NOMO-1 treated with DMSO at 0.1 percent for 48 hours (cell line): ENCODE data around the gene ITGBL1.

Experiments
- DNase-seq: peaks from one replicate; lab custom pipeline; 2025; ENCODE audit not compliant: unreplicated experiment; lab: John Stamatoyannopoulos, UW

The ITGBL1 gene

GRCh38 chr13:101450749-101451130 lies 1.7 kb upstream of the ITGBL1 start:
- DNase-seq: no peak

DNA sequence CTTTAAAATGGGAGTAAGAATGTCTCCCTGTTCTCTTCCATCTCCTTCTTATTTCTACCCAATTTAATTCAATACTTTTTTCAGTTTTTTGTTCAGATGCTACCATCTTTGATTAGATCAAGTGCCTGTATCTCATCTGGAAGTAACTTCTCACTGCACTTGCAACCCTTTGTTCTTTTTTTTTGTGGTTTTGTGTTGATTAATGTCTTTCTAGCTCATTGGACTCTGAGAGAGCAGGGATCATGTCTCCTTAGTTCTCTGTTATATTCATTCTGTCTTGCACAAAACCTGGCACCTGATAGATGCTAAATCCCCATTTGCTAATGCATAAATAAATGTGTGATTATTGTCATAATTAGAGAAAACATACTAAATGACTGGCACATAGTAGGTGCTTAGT lies 834 bp upstream of the ITGBL1 start:
- DNase-seq: no peak

GRCh38 chr13:101453784-101454201 lies 1.3 kb downstream of the ITGBL1 start:
- no peak for DNase-seq

- no peak for DNase-seq
Observed at GRCh38 chr13:101454767-101455166, 2.3 kb downstream of the ITGBL1 start.

GRCh38 chr13:101455863-101456262 lies 3.4 kb downstream of the ITGBL1 start:
- no peak for DNase-seq

DNA sequence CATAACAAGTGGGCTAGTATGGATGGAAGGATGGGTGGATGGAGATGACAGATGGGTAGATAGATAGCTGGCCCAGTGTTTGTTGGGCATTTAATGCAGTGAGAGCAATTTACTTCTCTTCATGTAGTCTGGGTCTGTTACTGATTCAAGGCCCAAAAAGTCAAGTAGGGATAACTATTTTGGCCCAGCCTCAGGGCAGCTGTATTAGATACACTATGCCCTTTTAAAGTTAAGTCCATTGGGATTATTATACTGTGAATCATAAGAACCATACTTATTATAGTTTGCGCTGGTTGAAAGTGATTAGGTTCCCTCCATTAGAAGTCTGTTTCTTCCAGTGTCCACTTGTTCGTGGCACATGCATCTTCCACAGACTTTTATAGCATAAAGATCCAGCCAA lies 4.7 kb downstream of the ITGBL1 start:
- no peak for DNase-seq

DNA sequence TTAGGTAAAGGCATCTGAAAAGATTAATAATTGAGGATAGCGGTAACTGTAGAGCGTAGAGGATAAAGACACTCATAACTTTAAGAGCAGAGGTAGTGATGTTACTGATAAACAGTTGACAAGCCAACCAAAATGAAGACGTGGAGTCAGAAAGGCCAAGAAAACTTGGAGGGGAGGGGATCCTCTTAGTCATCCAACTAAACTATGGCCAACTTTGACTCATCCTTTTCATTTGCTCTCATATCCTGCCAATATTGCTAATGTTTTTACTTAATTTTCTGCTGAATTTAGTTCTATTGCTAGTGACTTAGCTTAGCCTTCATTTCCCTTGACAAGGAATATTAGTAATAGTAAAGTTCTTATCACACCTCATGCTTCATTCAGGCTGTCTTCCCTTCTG lies 13.4 kb downstream of the ITGBL1 start:
- no peak for DNase-seq

GRCh38 chr13:101467415-101467814 lies 14.9 kb downstream of the ITGBL1 start:
- no peak for DNase-seq

GRCh38 chr13:101473458-101473857 lies 21.0 kb downstream of the ITGBL1 start:
- no peak for DNase-seq

- no peak for DNase-seq
Observed at GRCh38 chr13:101474419-101474957, 22.0 kb downstream of the ITGBL1 start.

- DNase-seq: no peak
Observed at GRCh38 chr13:101475536-101475935, 23.1 kb downstream of the ITGBL1 start.

DNA sequence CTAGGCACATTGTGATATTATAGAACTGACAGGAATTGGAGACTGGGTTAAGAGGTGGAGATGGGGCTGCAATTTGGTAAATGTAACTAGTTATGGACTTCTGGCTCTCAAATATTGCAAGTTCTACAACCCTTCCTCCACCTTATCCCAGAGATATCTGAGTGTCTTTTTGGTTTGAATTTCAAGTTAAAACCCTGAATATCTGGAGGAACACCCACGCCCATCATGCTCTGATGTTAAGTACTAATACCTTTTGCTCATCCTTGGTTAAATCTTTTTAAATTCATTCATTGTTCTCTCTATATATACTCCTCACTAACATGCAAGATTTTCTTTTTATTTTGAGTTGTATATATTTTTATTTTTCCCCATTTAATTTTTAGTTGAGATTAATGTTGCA lies 28.9 kb downstream of the ITGBL1 start:
- no peak for DNase-seq

GRCh38 chr13:101486708-101487437 lies 34.4 kb downstream of the ITGBL1 start:
- DNase-seq: no peak

GRCh38 chr13:101487438-101487830 lies 35.0 kb downstream of the ITGBL1 start:
- no peak for DNase-seq

DNA sequence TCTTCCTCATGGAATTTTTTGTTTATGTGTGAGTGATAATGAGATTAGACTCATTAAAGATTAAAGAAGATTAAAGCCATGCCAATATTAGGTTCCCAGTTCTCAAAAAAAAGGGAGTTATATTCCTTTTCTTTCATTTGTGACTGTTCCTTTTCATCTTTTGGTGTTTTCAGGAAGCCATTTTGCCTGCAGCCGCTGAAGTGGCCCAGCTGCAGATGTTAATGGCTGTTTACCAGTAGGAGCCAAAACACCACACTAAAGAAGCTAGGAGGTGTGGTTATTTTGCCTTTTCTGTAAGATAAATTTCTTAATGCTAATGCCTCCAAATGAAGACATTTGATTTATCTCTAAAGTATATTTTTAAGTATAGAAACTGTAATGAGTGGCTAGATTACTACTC lies 36.3 kb downstream of the ITGBL1 start:
- no peak for DNase-seq

DNA sequence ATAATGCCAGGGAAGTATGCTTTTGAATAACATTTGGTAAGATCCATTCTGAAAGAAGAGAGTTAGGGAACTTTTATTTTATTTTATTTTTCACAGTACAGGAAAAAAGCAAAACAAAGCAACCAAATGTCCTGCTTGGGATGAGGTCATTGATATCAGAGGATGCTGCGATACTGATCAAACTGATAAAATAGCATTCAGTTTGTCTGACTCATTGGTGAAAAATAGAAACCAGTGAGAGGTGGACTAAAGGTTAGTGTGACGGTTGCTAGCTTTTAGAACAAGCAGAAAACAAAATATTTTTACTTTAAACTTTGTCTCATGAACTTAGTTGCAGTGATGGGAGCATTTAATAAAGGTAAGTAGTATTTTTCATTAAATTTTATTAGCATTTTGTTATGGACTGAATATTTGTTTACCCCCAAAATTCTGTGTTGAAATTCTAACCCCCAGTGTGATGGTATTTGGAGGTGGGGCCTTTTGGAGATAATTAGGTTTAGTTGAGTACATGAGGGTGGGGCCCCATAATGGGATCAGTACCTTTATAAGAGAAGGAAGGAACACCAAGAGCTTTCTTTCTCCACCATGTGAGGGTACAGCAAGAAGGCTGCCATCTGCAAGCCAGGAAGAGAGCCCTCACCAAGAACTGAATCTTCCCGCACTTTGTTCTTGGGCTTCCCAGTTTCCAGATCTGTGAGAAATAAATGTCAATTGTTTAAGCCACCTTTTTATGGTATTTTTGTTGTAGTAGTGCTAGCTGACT lies 37.3 kb downstream of the ITGBL1 start:
- no peak for DNase-seq

GRCh38 chr13:101490406-101491015 lies 38.0 kb downstream of the ITGBL1 start:
- DNase-seq: no peak

GRCh38 chr13:101492251-101492910 lies 39.9 kb downstream of the ITGBL1 start:
- no peak for DNase-seq

DNA sequence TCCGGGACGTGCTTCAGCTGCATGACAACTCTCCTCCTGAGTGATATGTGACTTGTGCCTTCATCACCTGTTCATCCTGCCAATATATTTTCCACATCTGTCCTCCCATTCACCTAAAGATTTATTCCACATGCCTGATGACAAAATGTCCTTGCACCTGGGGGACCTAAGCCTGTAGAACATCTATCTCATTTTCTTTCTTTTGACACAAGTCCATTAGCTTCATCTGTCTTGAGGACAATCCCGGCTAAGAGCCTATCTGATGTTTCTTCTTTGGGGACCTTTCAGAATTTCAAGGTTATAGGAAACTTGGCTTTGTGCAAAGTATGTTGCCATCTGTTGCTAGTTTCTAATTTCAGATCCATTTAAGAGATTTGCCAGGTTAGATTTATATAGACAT lies 41.1 kb downstream of the ITGBL1 start:
- no peak for DNase-seq

DNA sequence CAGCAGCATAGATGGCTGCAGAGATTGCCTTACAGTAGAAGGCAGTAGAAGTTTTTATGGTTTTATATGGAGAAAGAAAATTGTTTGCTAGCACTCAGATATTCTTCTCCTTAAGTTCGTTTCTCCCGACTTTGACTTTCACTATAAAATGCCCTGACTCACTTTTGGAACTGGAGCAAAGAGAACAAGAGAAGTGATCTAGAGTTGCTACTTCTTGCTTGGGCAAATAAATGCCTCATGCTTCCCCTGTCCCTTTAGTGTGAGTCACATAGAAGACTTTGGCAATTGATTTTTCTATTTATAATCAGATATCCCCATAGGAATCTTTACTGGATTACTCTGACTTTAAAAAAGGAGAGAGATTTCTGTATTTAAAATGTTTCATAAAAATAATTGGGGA lies 46.9 kb downstream of the ITGBL1 start:
- no peak for DNase-seq

- no peak for DNase-seq
Observed at GRCh38 chr13:101502618-101503017, 50.1 kb downstream of the ITGBL1 start.
